ENCODE results near the gene KIF25.

KIF25 gene

GRCh38 chr6:168024951-168025510, 27.6 kb downstream of the KIF25 start:
- no peak overlapping the region for H3K4me3 ChIP-seq (ENCODE audit: low read depth, low read length)
- DNase-seq (ENCODE audit: low read depth): no peak
- TF ChIP-seq, protein P1, sequence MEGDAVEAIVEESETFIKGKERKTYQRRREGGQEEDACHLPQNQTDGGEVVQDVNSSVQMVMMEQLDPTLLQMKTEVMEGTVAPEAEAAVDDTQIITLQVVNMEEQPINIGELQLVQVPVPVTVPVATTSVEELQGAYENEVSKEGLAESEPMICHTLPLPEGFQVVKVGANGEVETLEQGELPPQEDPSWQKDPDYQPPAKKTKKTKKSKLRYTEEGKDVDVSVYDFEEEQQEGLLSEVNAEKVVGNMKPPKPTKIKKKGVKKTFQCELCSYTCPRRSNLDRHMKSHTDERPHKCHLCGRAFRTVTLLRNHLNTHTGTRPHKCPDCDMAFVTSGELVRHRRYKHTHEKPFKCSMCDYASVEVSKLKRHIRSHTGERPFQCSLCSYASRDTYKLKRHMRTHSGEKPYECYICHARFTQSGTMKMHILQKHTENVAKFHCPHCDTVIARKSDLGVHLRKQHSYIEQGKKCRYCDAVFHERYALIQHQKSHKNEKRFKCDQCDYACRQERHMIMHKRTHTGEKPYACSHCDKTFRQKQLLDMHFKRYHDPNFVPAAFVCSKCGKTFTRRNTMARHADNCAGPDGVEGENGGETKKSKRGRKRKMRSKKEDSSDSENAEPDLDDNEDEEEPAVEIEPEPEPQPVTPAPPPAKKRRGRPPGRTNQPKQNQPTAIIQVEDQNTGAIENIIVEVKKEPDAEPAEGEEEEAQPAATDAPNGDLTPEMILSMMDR (conservative IDR thresholded peaks at IDR 0.05; ENCODE audit: low read depth, low read length): no peak

DNA sequence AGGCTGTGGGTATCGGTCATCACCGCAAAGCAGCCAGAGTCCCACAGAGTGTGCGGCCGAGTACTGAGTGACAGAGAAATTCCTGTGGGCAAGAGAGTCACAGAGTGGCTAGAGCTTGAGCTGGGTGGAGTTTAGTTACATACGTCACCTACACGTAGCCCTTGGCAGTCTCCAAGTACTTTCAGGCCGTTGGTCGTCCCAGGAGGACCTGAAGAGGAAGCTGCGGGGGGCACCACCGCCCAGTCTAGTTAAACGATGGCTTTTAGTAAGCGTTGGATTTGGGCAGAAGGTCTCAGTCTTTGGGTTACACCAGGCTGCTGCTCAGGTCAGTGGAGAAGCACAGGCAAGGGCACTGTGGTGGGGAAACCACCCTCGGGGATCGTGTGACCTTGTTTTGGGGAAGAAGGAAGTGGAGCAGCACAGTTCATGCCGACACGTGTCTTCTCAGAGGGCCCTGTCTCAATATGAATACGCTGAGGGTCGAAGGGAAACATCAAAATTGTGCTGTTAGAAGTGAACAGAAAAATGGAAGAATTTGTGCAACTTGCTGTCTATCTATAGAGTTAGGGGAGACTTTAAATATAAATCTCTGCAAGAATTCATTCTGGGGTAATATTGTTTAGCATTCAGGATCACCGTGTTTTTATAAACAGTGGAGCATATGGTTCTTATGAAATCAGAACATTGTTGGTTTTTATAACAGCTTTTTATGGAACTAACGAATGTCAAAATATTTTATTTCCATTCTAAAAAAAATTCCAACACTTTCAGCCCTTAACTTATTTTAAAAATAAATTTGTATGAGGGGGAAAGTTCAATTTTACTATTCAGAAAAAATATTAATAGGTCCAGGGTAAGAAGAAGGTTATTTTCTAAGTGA, 28.6 kb downstream of the KIF25 start:
- no peak for DNase-seq (ENCODE audit: low read depth)
- TF ChIP-seq, protein P1 (conservative IDR thresholded peaks at IDR 0.05; ENCODE audit: low read depth, low read length): no peak
- H3K4me3 ChIP-seq (ENCODE audit: low read depth, low read length): no peak overlapping the region

- DNase-seq (ENCODE audit: low read depth): no peak
- no peak overlapping the region for H3K4me3 ChIP-seq (ENCODE audit: low read depth, low read length)
- TF ChIP-seq, protein P1 (conservative IDR thresholded peaks at IDR 0.05; ENCODE audit: low read depth, low read length): no peak
Measured at GRCh38 chr6:168026925-168027324, 29.5 kb downstream of the KIF25 start.

DNA sequence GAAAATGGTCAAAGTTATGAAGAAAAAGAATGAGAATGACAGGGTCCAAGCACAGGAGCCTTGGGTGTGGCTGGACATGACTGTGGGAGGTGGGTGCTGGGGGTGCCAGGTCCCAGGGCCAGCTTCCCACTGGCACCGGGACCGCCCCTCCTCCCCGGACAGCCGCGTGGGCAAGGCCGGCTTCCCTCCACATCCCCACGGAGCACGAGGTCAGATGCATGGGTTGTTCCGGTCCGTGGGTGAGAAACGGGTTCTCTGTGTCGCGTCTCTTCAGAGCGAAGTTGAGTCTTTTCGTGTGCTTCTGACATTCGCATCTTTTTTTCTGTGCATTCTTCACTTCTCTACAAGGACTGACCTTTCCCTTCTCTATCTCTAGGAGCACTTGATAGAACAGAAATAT, 30.1 kb downstream of the KIF25 start:
- no peak for DNase-seq (ENCODE audit: low read depth)
- TF ChIP-seq, protein P1 (conservative IDR thresholded peaks at IDR 0.05; ENCODE audit: low read depth, low read length): no peak
- H3K4me3 ChIP-seq (ENCODE audit: low read depth, low read length): no peak overlapping the region

DNA sequence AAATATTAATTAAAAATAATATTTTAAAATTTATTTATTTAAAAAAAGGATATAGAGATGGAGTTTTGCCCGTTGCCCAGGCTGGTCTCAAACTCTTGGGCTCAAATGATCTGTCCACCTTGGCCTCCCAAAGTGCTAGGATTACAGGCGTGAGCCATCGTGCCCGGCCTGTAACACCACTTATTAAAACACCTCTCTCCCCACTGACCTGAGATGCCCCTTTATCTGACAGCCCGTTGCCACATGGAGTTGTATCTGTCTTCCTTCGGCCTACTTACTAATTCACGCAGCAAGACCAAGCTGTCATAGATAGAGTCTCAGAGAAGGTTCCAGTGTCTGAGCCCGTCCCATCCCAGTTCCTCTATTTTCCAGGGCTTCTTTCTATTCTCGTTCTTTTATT, 30.7 kb downstream of the KIF25 start:
- no peak overlapping the region for H3K4me3 ChIP-seq (ENCODE audit: low read depth, low read length)
- TF ChIP-seq, protein P1 (conservative IDR thresholded peaks at IDR 0.05; ENCODE audit: low read depth, low read length): no peak
- DNase-seq (ENCODE audit: low read depth): no peak

DNA sequence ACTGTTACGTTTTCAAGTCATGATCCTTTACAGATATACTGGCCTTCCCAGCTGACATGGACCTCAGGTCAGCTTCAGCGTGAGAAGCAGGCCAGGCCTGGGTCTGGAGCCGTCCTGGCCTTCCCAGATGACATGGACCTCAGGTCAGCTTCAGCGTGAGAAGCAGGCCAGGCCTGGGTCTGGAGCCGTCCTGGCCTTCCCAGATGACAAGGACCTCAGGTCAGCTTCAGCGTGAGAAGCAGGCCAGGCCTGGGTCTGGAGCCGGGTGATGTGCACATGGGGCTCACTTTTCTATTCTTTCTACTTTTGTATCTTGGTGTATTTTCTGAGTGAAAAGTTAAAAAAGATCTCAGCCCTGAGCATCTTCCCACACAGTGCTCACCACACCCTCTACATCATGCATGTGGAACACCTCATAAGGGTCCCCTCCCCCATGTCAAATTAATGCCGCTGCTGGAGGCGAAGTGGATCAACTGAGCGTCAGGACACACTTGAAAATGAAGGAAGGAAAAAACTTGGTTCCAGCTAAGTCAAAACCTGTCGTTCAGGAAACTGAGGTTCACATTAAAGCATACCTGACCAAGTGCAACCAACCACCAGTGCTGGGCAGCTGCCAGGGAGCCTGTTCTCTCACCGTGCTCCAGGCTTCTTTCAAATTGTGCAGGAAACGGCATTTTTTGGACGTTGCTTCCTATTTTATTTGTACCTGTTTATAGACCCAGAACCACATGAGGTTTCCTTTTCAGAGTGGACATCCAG, 32.2 kb downstream of the KIF25 start:
- H3K4me3 ChIP-seq (ENCODE audit: low read depth, low read length): no peak overlapping the region
- DNase-seq (ENCODE audit: low read depth): no peak
- TF ChIP-seq, protein P1 (conservative IDR thresholded peaks at IDR 0.05; ENCODE audit: low read depth, low read length): no peak
